ENCODE results near the gene TRIO.

DNA sequence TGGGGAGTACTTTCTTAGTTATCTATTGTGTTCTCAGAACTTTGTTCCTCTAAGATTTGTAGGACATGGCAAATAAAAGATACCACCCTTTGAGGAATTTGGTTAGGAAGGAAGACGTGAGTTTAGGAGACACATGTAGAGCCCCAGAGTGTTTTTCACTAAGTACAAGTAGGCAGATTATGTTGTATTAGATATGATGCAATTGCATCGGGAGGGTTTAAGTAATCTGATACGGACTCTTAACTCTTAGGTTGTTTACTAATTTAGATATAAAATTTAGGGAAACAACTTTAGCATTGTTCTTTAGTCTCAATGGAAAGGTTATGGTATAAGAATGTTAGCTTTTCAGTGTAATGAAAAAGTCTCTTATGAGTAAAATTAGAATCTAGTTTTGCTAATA lies 84.4 kb downstream of the TRIO start:
- TF ChIP-seq POLR2AphosphoS5 (IDR thresholded peaks at IDR 0.05) (no peak), EP300 (IDR thresholded peaks at IDR 0.05; ENCODE audit: low read depth) (no peak), CTCF (IDR thresholded peaks at IDR 0.05) (no peak)

All from transverse colon (tissue), 4 donors.